B cell (primary cell): ENCODE results near the gene SLC39A7. TPM values are rescaled to one million over a fixed set of nuclear protein-coding genes. Genes with fewer than 3 reads are reported as not detected.

Experiments used
- ATAC-seq: fragments of 200-7000 bp; cut with Tn5 transposase; one replicate; pipeline ENCODE4 v1.10.0; 2021; ENCODE audit warnings: low read depth, mild to moderate bottlenecking, moderate number of reproducible peaks, moderate library complexity
- CTCF ChIA-PET: fragments of 350-600 bp; sonication (Branson Sonifier 250); formaldehyde crosslinking; loops from one replicate; lab custom pipeline; 2021; ENCODE audit warnings: antibody characterized with exemption, inconsistent platforms; lab: Charles Lee
- POLR2A ChIA-PET: fragments of 350-600 bp; sonication (Branson Sonifier 250); formaldehyde crosslinking; loops from one replicate; lab custom pipeline; 2021; ENCODE audit warnings: antibody characterized with exemption; lab: Charles Lee
- DNase-seq: peaks from one replicate; pipeline ENCODE4 v3.0.0; 2013
- H2AFZ ChIP-seq: 2 replicates; pipeline ENCODE4 v1.6.1; 2012; ENCODE audit warnings: mild to moderate bottlenecking, low read depth, low read length; ENCODE audit not compliant: insufficient read depth, poor library complexity, severe bottlenecking
- H3K27ac ChIP-seq, 2 donors: 1 replicate in 1 of 2; 2 replicates in 1 of 2; pipeline ENCODE4 v1.5.1; 2012 to 2013; ENCODE audit warnings: low read length in 2 of 2, mild to moderate bottlenecking in 2 of 2, moderate library complexity in 1 of 2
- H3K27me3 ChIP-seq, 4 experiments: fragments of 200-600 bp in 1 of 4; sonication (generic) in 1 of 4; replicated peaks in 1 of 4; 1 replicate in 2 of 4; 2 replicates in 2 of 4; pipeline versions ENCODE4 v1.6.1 to v1.7.0; 2013 to 2016; ENCODE audit warnings: low read length in 3 of 4, mild to moderate bottlenecking in 2 of 4, mixed read lengths in 1 of 4, moderate library complexity in 1 of 4; ENCODE audit not compliant: insufficient read depth in 4 of 4, control insufficient read depth in 3 of 4; ENCODE audit errors: control extremely low read depth in 1 of 4
- H3K36me3 ChIP-seq, 2 experiments: replicated peaks in 1 of 2; 1 replicate in 1 of 2; 2 replicates in 1 of 2; pipeline versions ENCODE4 v1.6.1 to v1.7.1; 2013; ENCODE audit warnings: low read length in 1 of 2; ENCODE audit not compliant: insufficient read depth in 2 of 2, control insufficient read depth in 1 of 2; ENCODE audit errors: control extremely low read depth in 1 of 2, extremely low read depth in 1 of 2
- H3K4me1 ChIP-seq, 2 donors: fragments of 200-600 bp in 1 of 2; sonication (generic) in 1 of 2; 1 replicate in 1 of 2; 2 replicates in 1 of 2; pipeline versions ENCODE4 v1.5.1 to v1.6.1; 2013 to 2017; ENCODE audit warnings: low read length in 2 of 2; ENCODE audit not compliant: control insufficient read depth in 2 of 2, insufficient read depth in 2 of 2
- H3K4me2 ChIP-seq: replicated peaks from 2 replicates; pipeline ENCODE3; 2012; ENCODE audit warnings: mild to moderate bottlenecking, low read depth, low read length; ENCODE audit not compliant: poor library complexity, severe bottlenecking
- H3K4me3 ChIP-seq, 5 experiments: fragments of 200-600 bp in 1 of 5; sonication (generic) in 1 of 5; 1 replicate in 3 of 5; 2 replicates in 2 of 5; pipeline versions ENCODE4 v1.5.1 to v1.7.0; 2011 to 2016; ENCODE audit warnings: low read length in 4 of 5, mild to moderate bottlenecking in 4 of 5, low read depth in 2 of 5, control low read depth in 1 of 5, moderate library complexity in 1 of 5; ENCODE audit not compliant: insufficient read depth in 1 of 5; ENCODE audit errors: control extremely low read depth in 1 of 5, extremely low read depth in 1 of 5
- H3K79me2 ChIP-seq: fragments of 200-600 bp; sonication (generic); one replicate; pipeline ENCODE4 v1.6.0; 2016; ENCODE audit warnings: low read length; ENCODE audit not compliant: control insufficient read depth, insufficient read depth
- H3K9ac ChIP-seq: fragments of 200-600 bp; sonication (generic); 2 replicates; pipeline ENCODE4 v1.6.1; 2017; ENCODE audit warnings: mild to moderate bottlenecking, low read length, moderate library complexity
- H3K9me3 ChIP-seq, 3 donors: one replicate each; pipeline versions ENCODE4 v1.6.1 to v1.7.1; 2013; ENCODE audit warnings: low read length in 2 of 3; ENCODE audit not compliant: control insufficient read depth in 2 of 3, insufficient read depth in 1 of 3; ENCODE audit errors: control extremely low read depth in 1 of 3
- H4K20me1 ChIP-seq: 2 replicates; pipeline ENCODE4 v1.6.0; 2012; ENCODE audit warnings: mild to moderate bottlenecking, low read length; ENCODE audit not compliant: insufficient read depth, control insufficient read depth, poor library complexity, severe bottlenecking
- H3K27ac Mint-ChIP-seq: one replicate; pipeline ENCODE4 v1.8.0; 2021; ENCODE audit warnings: mixed read lengths
- H3K27me3 Mint-ChIP-seq: one replicate; pipeline ENCODE4 v1.8.0; 2021; ENCODE audit warnings: mixed read lengths
- H3K4me1 Mint-ChIP-seq: one replicate; pipeline ENCODE4 v1.8.0; 2021; ENCODE audit warnings: mixed read lengths
- H3K4me3 Mint-ChIP-seq: one replicate; pipeline ENCODE4 v1.8.0; 2021; ENCODE audit warnings: mixed read lengths
- H3K9me3 Mint-ChIP-seq: one replicate; pipeline ENCODE4 v1.8.0; 2022; ENCODE audit warnings: mixed read lengths; ENCODE audit not compliant: insufficient read depth
- EZH2 ChIP-seq: IDR thresholded peaks from 2 replicates; pipeline ENCODE4 v1.6.1; 2012; ENCODE audit warnings: borderline replicate concordance, low read depth, mild to moderate bottlenecking, moderate library complexity, low read length; ENCODE audit not compliant: insufficient read depth, poor library complexity, severe bottlenecking
- WGBS: methylation state at CpG from one replicate; pipeline ENCODE4 v1.1.5; 2013; ENCODE audit warnings: missing lambda C conversion rate; ENCODE audit not compliant: insufficient coverage; 5-methylcytosine and 5-hydroxymethylcytosine counted together
- intact Hi-C: fragments of 100-400 bp; cut with micrococcal nuclease; formaldehyde crosslinking; loops from one replicate; pipeline ENCODE4 v1.10.0; 2022
- polyA plus RNA-seq: library from polyadenylated mRNA; depleted of rRNA; stranded (reverse); fragments of >200 nt; gene quantifications from 2 replicates; pipeline ENCODE4 v1.2.3, GENCODE V29; 2012
- total RNA-seq, 2 donors: library from RNA; stranded (reverse); fragments of 120-200 nt in 1 of 2; gene quantifications; 1 replicate in 1 of 2; 2 replicates in 1 of 2; pipeline versions ENCODE4 v1.2.3 to v1.2.4, GENCODE V29; 2013 to 2022
- TF ChIP-seq, protein P1 (sequence below): fragments of 200-600 bp; IDR thresholded peaks from one replicate; pipeline ENCODE4 v1.8.0; 2022; ENCODE audit warnings: antibody characterized with exemption, mild to moderate bottlenecking

SLC39A7 gene
- total and polyA plus RNA-seq, 2 donors (not counting 1 experiment from before 2014, with no cell fraction given) = 18.7 to 29.6 TPM

DNA sequence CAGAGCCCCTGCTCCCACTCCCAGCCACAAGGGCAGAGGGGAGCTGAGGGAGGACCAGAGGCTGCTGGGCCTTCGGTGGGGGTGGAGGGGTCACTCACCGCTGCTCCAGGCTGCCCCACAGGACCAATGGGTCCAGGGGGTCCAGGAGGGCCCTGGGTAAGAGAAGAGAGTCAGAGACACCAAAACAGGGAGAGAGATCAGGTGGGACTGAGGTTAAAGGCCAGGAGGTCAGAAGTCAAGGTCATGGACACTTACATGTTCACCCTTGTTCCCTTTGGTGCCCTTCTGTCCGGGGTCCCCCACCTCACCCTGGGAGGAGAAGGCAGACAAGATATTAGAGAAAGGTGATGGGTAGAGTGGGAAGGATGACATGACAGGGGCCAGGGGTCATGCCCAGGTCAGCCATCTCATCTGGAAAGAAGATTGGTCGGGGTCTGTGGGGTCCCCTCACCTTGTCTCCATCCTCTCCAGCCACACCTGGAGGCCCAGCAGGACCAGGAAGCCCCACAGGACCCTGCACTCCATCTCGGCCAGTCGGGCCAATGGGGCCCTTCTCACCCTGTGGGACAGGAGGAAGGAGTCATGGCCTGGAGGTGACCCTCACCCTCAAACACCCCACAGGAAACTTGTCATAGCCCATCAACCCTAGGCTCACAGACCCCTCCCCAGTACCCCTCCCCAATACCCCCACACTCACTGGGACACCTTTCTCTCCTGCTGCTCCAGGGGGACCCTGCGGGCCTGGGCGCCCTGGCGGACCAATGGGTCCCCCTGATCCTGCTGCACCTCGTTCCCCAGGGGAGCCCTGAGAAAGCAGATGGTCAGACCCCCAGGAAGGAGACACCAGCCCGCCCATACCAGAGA is 29.4 kb upstream of the SLC39A7 start:
- H3K36me3 ChIP-seq = no peaks in the 10 kb centered on the region
- no peaks in the 10 kb centered on the region for H3K9me3 ChIP-seq
- peaks cover 0 to 14% (median 6%) of the 10 kb centered on the region in 4 experiments for H3K27me3 ChIP-seq
- no peak overlapping the region for H2AFZ ChIP-seq
- H3K4me2 ChIP-seq = no peak overlapping the region
- H3K9ac ChIP-seq = no peak overlapping the region
- POLR2A ChIA-PET = interaction anchor here (0.7 kb wide), 1 partner anchor 143 kb away, joined by 6 read pairs; no protein-coding TSS in a partner anchor
- no peak for TF ChIP-seq EZH2
- ATAC-seq (no peak), DNase-seq (no peak)
- H3K27ac ChIP-seq = no peak overlapping the region
- H3K27me3 Mint-ChIP-seq = peaks cover 21% of the 10 kb centered on the region
- CTCF ChIA-PET = interaction anchor here (0.7 to 1.3 kb wide), 2 partner anchors 23 to 77 kb away, joined by 3 to 4 read pairs; no protein-coding TSS in a partner anchor
- H3K27ac Mint-ChIP-seq = peak overlapping the region; percentile 46
- H3K9me3 Mint-ChIP-seq = no peaks in the 10 kb centered on the region
- intact Hi-C loops = no loop called here
- H3K4me1 ChIP-seq = peaks cover 0 to 10% of the 10 kb centered on the region in 2 donors
- WGBS = 92% methylated on average over 9 of the region's 11 CpGs
- H4K20me1 ChIP-seq = no peaks in the 10 kb centered on the region
- no peak overlapping the region for H3K4me3 ChIP-seq
- peaks cover 9% of the 10 kb centered on the region for H3K4me1 Mint-ChIP-seq
- no peaks in the 10 kb centered on the region for H3K79me2 ChIP-seq
- H3K4me3 Mint-ChIP-seq = no peak overlapping the region

DNA sequence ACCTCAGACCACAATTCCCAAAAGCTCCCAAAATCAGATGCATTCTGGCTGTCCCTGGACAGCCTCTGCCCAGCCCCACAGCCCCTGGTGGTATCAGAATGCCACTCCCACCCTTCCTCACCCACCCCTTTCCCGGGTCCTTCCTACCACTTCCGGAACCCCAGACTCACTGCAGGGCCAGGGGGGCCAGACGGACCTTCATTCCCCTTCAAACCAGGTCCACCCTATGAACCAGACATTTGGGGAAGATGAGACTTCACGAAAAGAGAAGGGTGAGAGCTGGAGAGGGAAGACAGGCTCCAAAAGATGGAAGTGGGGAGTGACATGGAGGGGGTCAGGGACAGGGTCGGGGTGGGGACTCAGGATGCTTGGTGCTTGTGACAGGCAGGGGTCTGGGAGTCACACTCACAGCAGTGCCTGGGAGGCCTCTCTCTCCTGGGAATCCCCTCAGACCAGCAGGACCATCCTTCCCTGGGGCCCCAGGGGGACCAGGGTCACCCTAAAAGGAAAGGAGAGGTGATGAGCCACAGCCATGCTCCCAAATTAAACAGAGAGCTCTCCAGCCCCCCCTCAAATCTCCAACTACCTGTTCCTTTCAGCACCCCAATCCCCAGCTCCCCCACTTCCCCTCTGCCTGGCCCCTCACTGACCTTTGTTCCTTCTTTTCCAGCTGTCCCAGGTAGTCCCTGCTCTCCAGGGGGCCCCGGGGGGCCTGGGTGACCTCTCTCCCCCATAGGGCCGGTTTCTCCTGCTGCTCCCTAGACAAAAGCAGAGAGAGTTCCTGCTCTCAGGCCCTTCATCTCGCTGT is 28.6 kb upstream of the SLC39A7 start:
- Histone ChIP-seq H3K79me2 (no peaks in the 10 kb centered on the region), H3K9me3 (no peaks in the 10 kb centered on the region), H2AFZ (no peak overlapping the region), H4K20me1 (no peaks in the 10 kb centered on the region), H3K4me2 (no peak overlapping the region), H3K4me1 (peaks cover 0 to 10% of the 10 kb centered on the region in 2 donors), H3K9ac (no peak overlapping the region), H3K4me3 (no peak overlapping the region), H3K27ac (no peak overlapping the region), H3K36me3 (no peaks in the 10 kb centered on the region), H3K27me3 (peaks cover 0 to 14% (median 6%) of the 10 kb centered on the region in 4 experiments)
- CTCF ChIA-PET = interaction anchor here (0.6 to 2.4 kb wide), 7 partner anchors 10 to 238 kb away, joined by 3 to 15 read pairs (median 3); no protein-coding TSS in a partner anchor
- ATAC-seq (no peak), DNase-seq (no peak)
- no peaks in the 10 kb centered on the region for H3K9me3 Mint-ChIP-seq
- no peak overlapping the region for H3K27ac Mint-ChIP-seq
- POLR2A ChIA-PET = interaction anchor here (0.7 kb wide), 1 partner anchor 143 kb away, joined by 6 read pairs; no protein-coding TSS in a partner anchor
- peaks cover 9% of the 10 kb centered on the region for H3K4me1 Mint-ChIP-seq
- TF ChIP-seq, protein P1, sequence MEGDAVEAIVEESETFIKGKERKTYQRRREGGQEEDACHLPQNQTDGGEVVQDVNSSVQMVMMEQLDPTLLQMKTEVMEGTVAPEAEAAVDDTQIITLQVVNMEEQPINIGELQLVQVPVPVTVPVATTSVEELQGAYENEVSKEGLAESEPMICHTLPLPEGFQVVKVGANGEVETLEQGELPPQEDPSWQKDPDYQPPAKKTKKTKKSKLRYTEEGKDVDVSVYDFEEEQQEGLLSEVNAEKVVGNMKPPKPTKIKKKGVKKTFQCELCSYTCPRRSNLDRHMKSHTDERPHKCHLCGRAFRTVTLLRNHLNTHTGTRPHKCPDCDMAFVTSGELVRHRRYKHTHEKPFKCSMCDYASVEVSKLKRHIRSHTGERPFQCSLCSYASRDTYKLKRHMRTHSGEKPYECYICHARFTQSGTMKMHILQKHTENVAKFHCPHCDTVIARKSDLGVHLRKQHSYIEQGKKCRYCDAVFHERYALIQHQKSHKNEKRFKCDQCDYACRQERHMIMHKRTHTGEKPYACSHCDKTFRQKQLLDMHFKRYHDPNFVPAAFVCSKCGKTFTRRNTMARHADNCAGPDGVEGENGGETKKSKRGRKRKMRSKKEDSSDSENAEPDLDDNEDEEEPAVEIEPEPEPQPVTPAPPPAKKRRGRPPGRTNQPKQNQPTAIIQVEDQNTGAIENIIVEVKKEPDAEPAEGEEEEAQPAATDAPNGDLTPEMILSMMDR = no peak
- TF ChIP-seq EZH2 = no peak
- peaks cover 23% of the 10 kb centered on the region for H3K27me3 Mint-ChIP-seq
- WGBS = 67% methylated on average over 5 of the region's 8 CpGs
- intact Hi-C loops = loop anchor here (1.0 kb wide), 1 partner anchor 172 kb away; no protein-coding TSS in a partner anchor
- H3K4me3 Mint-ChIP-seq = no peak overlapping the region
